ENCODE measurements around the gene PRRC1. TPM values are rescaled to one million over a fixed set of nuclear protein-coding genes. Genes with fewer than 3 reads are reported as not detected.

PRRC1 gene
- total and polyA plus RNA-seq, 7 experiments from 2014 or later = 34.6 to 56.6 (median 41.4) TPM

- Histone ChIP-seq H3K36me3 (ENCODE audit: control insufficient read depth in 2 of 3, insufficient read depth in 3 of 3, low read length in 3 of 3) (no peaks in the 10 kb centered on the region), H3K4me1 (ENCODE audit: control insufficient read depth in 2 of 2, insufficient read depth in 2 of 2, low read length in 2 of 2) (no peaks in the 10 kb centered on the region), H3K4me3 (ENCODE audit: low read length) (no peak overlapping the region), H3K9me3 (ENCODE audit: control insufficient read depth in 2 of 3, low read length in 3 of 3) (peaks cover 0 to 13% (median 0%) of the 10 kb centered on the region in 3 experiments), H3K27ac (ENCODE audit: low read depth, low read length) (no peak overlapping the region), H3K27me3 (ENCODE audit: control insufficient read depth in 2 of 2, insufficient read depth in 2 of 2, low read length in 2 of 2) (no peaks in the 10 kb centered on the region)
- intact Hi-C loops (cut with micrococcal nuclease) = no loop called here
- H3K4me1 Mint-ChIP-seq = peaks cover 0 to 16% (median 0%) of the 10 kb centered on the region in 7 donors
- H3K4me3 Mint-ChIP-seq = no peak overlapping the region
- POLR2A ChIA-PET = no interaction called here
- no peak for DNase-seq
- H3K27ac Mint-ChIP-seq = no peak overlapping the region
- CTCF ChIA-PET = no interaction called here
- H3K27me3 Mint-ChIP-seq = peaks cover 17 to 57% (median 25%) of the 10 kb centered on the region in 5 donors
- H3K9me3 Mint-ChIP-seq = peaks cover 6 to 28% (median 16%) of the 10 kb centered on the region in 11 donors
- H3K36me3 Mint-ChIP-seq = peaks cover 0 to 10% (median 2%) of the 10 kb centered on the region in 5 donors
- no peak for ATAC-seq
Observed at GRCh38 chr5:127571314-127572131, 54.1 kb downstream of the PRRC1 start.

GRCh38 chr5:127572930-127573329, 55.5 kb downstream of the PRRC1 start:
- intact Hi-C loops (cut with micrococcal nuclease) = no loop called here
- no peak overlapping the region for H3K4me3 Mint-ChIP-seq
- Histone ChIP-seq H3K27ac (ENCODE audit: low read depth, low read length) (no peak overlapping the region), H3K4me1 (ENCODE audit: control insufficient read depth in 2 of 2, insufficient read depth in 2 of 2, low read length in 2 of 2) (no peaks in the 10 kb centered on the region), H3K9me3 (ENCODE audit: control insufficient read depth in 2 of 3, low read length in 3 of 3) (peaks cover 0 to 13% (median 0%) of the 10 kb centered on the region in 3 experiments), H3K36me3 (ENCODE audit: control insufficient read depth in 2 of 3, insufficient read depth in 3 of 3, low read length in 3 of 3) (no peaks in the 10 kb centered on the region), H3K27me3 (ENCODE audit: control insufficient read depth in 2 of 2, insufficient read depth in 2 of 2, low read length in 2 of 2) (no peaks in the 10 kb centered on the region), H3K4me3 (ENCODE audit: low read length) (no peak overlapping the region)
- POLR2A ChIA-PET = no interaction called here
- no peak overlapping the region for H3K27ac Mint-ChIP-seq
- H3K9me3 Mint-ChIP-seq = peaks cover 7 to 28% (median 16%) of the 10 kb centered on the region in 11 donors
- CTCF ChIA-PET = no interaction called here
- ATAC-seq (no peak), DNase-seq (no peak)
- peaks cover 0 to 12% (median 0%) of the 10 kb centered on the region in 7 donors for H3K4me1 Mint-ChIP-seq
- H3K36me3 Mint-ChIP-seq = peaks cover 0 to 10% (median 2%) of the 10 kb centered on the region in 5 donors
- H3K27me3 Mint-ChIP-seq = peaks cover 13 to 56% (median 26%) of the 10 kb centered on the region in 5 donors

GRCh38 chr5:127574852-127575679, 57.6 kb downstream of the PRRC1 start:
- no peaks in the 10 kb centered on the region for H3K36me3 ChIP-seq (ENCODE audit: control insufficient read depth in 2 of 3, insufficient read depth in 3 of 3, low read length in 3 of 3)
- H3K27me3 ChIP-seq (ENCODE audit: control insufficient read depth in 2 of 2, insufficient read depth in 2 of 2, low read length in 2 of 2) = no peaks in the 10 kb centered on the region
- H3K4me1 ChIP-seq (ENCODE audit: control insufficient read depth in 2 of 2, insufficient read depth in 2 of 2, low read length in 2 of 2) = no peaks in the 10 kb centered on the region
- Mint-ChIP-seq H3K9me3 (peaks cover 6 to 28% (median 16%) of the 10 kb centered on the region in 11 donors), H3K4me3 (no peak overlapping the region), H3K27ac (no peak overlapping the region), H3K4me1 (no peaks in the 10 kb centered on the region), H3K36me3 (peaks cover 0 to 10% (median 2%) of the 10 kb centered on the region in 5 donors), H3K27me3 (peaks cover 8 to 42% (median 32%) of the 10 kb centered on the region in 5 donors)
- no peak overlapping the region for H3K27ac ChIP-seq (ENCODE audit: low read depth, low read length)
- no peak overlapping the region for H3K4me3 ChIP-seq (ENCODE audit: low read length)
- DNase-seq = no peak
- no peak for ATAC-seq
- ChIA-PET POLR2A (no interaction called here), CTCF (no interaction called here)
- H3K9me3 ChIP-seq (ENCODE audit: control insufficient read depth in 2 of 3, low read length in 3 of 3) = peaks cover 0 to 13% (median 0%) of the 10 kb centered on the region in 3 experiments
- intact Hi-C loops (cut with micrococcal nuclease) = no loop called here

GRCh38 chr5:127577458-127577857, 60.0 kb downstream of the PRRC1 start:
- Histone ChIP-seq H3K27me3 (ENCODE audit: control insufficient read depth in 2 of 2, insufficient read depth in 2 of 2, low read length in 2 of 2) (no peaks in the 10 kb centered on the region), H3K27ac (ENCODE audit: low read depth, low read length) (no peak overlapping the region), H3K4me3 (ENCODE audit: low read length) (no peak overlapping the region), H3K9me3 (ENCODE audit: control insufficient read depth in 2 of 3, low read length in 3 of 3) (peaks cover 0 to 13% (median 0%) of the 10 kb centered on the region in 3 experiments), H3K4me1 (ENCODE audit: control insufficient read depth in 2 of 2, insufficient read depth in 2 of 2, low read length in 2 of 2) (no peaks in the 10 kb centered on the region), H3K36me3 (ENCODE audit: control insufficient read depth in 2 of 3, insufficient read depth in 3 of 3, low read length in 3 of 3) (no peaks in the 10 kb centered on the region)
- ChIA-PET CTCF (no interaction called here), POLR2A (no interaction called here)
- H3K36me3 Mint-ChIP-seq = peaks cover 0 to 10% (median 2%) of the 10 kb centered on the region in 5 donors
- no peaks in the 10 kb centered on the region for H3K4me1 Mint-ChIP-seq
- DNase-seq = no peak
- ATAC-seq = no peak
- intact Hi-C loops (cut with micrococcal nuclease) = no loop called here
- H3K4me3 Mint-ChIP-seq = no peak overlapping the region
- H3K27ac Mint-ChIP-seq = no peak overlapping the region
- H3K27me3 Mint-ChIP-seq = peaks cover 8 to 31% (median 21%) of the 10 kb centered on the region in 5 donors
- H3K9me3 Mint-ChIP-seq = peaks cover 6 to 28% (median 16%) of the 10 kb centered on the region in 11 donors

GRCh38 chr5:127580731-127581130, 63.3 kb downstream of the PRRC1 start:
- ChIA-PET CTCF (no interaction called here), POLR2A (no interaction called here)
- H3K9me3 ChIP-seq (ENCODE audit: control insufficient read depth in 2 of 3, low read length in 3 of 3) = no peaks in the 10 kb centered on the region
- Mint-ChIP-seq H3K27me3 (peaks cover 0 to 16% (median 12%) of the 10 kb centered on the region in 5 donors), H3K36me3 (no peaks in the 10 kb centered on the region), H3K9me3 (peaks cover 0 to 6% (median under 1%) of the 10 kb centered on the region in 11 donors), H3K4me1 (no peaks in the 10 kb centered on the region), H3K4me3 (no peak overlapping the region), H3K27ac (no peak overlapping the region)
- H3K4me1 ChIP-seq (ENCODE audit: control insufficient read depth in 2 of 2, insufficient read depth in 2 of 2, low read length in 2 of 2) = no peaks in the 10 kb centered on the region
- H3K27ac ChIP-seq (ENCODE audit: low read depth, low read length) = no peak overlapping the region
- no peak for ATAC-seq
- H3K4me3 ChIP-seq (ENCODE audit: low read length) = no peak overlapping the region
- H3K36me3 ChIP-seq (ENCODE audit: control insufficient read depth in 2 of 3, insufficient read depth in 3 of 3, low read length in 3 of 3) = no peaks in the 10 kb centered on the region
- DNase-seq = no peak
- intact Hi-C loops (cut with micrococcal nuclease) = no loop called here
- no peaks in the 10 kb centered on the region for H3K27me3 ChIP-seq (ENCODE audit: control insufficient read depth in 2 of 2, insufficient read depth in 2 of 2, low read length in 2 of 2)

- Mint-ChIP-seq H3K27ac (no peak overlapping the region), H3K4me3 (no peak overlapping the region), H3K4me1 (no peaks in the 10 kb centered on the region), H3K27me3 (peaks cover 0 to 16% (median 12%) of the 10 kb centered on the region in 5 donors), H3K9me3 (peaks cover 0 to 3% (median 0%) of the 10 kb centered on the region in 11 donors), H3K36me3 (no peaks in the 10 kb centered on the region)
- no peaks in the 10 kb centered on the region for H3K9me3 ChIP-seq (ENCODE audit: control insufficient read depth in 2 of 3, low read length in 3 of 3)
- no peaks in the 10 kb centered on the region for H3K27me3 ChIP-seq (ENCODE audit: control insufficient read depth in 2 of 2, insufficient read depth in 2 of 2, low read length in 2 of 2)
- H3K4me3 ChIP-seq (ENCODE audit: low read length) = no peak overlapping the region
- DNase-seq = no peak
- ChIA-PET CTCF (no interaction called here), POLR2A (no interaction called here)
- H3K4me1 ChIP-seq (ENCODE audit: control insufficient read depth in 2 of 2, insufficient read depth in 2 of 2, low read length in 2 of 2) = no peaks in the 10 kb centered on the region
- H3K27ac ChIP-seq (ENCODE audit: low read depth, low read length) = no peak overlapping the region
- no peaks in the 10 kb centered on the region for H3K36me3 ChIP-seq (ENCODE audit: control insufficient read depth in 2 of 3, insufficient read depth in 3 of 3, low read length in 3 of 3)
- intact Hi-C loops (cut with micrococcal nuclease) = no loop called here
- no peak for ATAC-seq
Observed at GRCh38 chr5:127581450-127581849, 64.0 kb downstream of the PRRC1 start.
